Activated naive CD8-positive, alpha-beta T cell treated with anti-CD3 and anti-CD28 coated beads for 36 hours (primary cell): Measurements from ENCODE around the gene ELOVL7. TPM values are rescaled to one million over a fixed set of nuclear protein-coding genes. Genes with fewer than 3 reads are reported as not detected.
"Not testable (repeated sequence)": the region's sequence is repeated elsewhere in the genome, so short reads cannot be mapped to it uniquely, and the experiment has no call there.

ENCODE experiments used
- DNase-seq: peaks from one replicate; pipeline ENCODE4 v3.0.0; 2021
- H3K27ac Mint-ChIP-seq: one replicate; pipeline ENCODE4 v1.8.0; 2022; ENCODE audit warnings: mild to moderate bottlenecking, moderate library complexity, mixed read lengths
- H3K27me3 Mint-ChIP-seq: one replicate; pipeline ENCODE4 v1.8.0; 2022; ENCODE audit warnings: mild to moderate bottlenecking, mixed read lengths
- H3K36me3 Mint-ChIP-seq: one replicate; pipeline ENCODE4 v1.8.0; 2021; ENCODE audit warnings: mild to moderate bottlenecking, mixed read lengths
- H3K4me1 Mint-ChIP-seq: one replicate; pipeline ENCODE4 v1.8.0; 2021; ENCODE audit warnings: mixed read lengths
- H3K4me3 Mint-ChIP-seq: one replicate; pipeline ENCODE4 v1.8.0; 2022; ENCODE audit warnings: mild to moderate bottlenecking, moderate library complexity, mixed read lengths
- H3K9me3 Mint-ChIP-seq: one replicate; pipeline ENCODE4 v1.8.0; 2022; ENCODE audit warnings: mixed read lengths
- total RNA-seq, 2 experiments: library from RNA; stranded (reverse); gene quantifications; one replicate each; pipeline ENCODE4 v1.2.3, GENCODE V29; 2021

Gene ELOVL7
- total RNA-seq, 2 experiments from 2014 or later = 0.31 to 0.32 TPM

DNA sequence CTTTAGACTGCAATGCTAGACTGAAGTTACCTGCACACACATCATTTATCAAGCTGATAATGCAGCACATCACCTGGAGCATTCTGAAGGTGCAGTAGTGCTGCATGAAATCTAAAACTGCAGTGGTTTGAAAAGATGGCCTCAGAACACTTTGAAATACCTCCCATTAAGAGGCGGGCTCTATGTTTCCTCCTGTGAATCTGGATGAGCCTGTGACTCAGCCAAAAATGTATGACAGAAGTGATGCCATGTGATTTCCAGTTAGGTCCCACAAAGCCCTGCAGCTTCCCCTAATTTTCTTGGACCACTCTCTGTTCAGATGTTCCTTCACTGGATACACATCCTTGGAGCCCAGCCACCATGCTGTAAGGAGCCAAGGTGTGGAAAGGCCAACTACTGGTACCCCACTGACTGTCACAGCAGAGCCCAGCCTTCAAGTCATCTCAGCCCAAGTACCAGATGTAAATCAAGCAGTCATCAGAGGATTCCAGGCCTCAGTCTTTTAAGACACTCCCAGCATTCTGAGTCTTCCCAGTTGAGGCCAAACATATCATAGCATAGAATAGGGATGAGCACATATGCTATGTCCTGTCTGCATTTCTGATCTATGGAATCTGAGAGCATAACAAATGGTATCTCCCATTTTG is 116.9 kb downstream of the ELOVL7 start:
- no peaks in the 10 kb centered on the region for H3K4me1 Mint-ChIP-seq
- H3K4me3 Mint-ChIP-seq = no peak overlapping the region
- DNase-seq = no peak
- no peaks in the 10 kb centered on the region for H3K36me3 Mint-ChIP-seq
- H3K27ac Mint-ChIP-seq = no peak overlapping the region
- H3K9me3 Mint-ChIP-seq = peaks cover 2% of the 10 kb centered on the region
- H3K27me3 Mint-ChIP-seq = peaks cover 15% of the 10 kb centered on the region

DNA sequence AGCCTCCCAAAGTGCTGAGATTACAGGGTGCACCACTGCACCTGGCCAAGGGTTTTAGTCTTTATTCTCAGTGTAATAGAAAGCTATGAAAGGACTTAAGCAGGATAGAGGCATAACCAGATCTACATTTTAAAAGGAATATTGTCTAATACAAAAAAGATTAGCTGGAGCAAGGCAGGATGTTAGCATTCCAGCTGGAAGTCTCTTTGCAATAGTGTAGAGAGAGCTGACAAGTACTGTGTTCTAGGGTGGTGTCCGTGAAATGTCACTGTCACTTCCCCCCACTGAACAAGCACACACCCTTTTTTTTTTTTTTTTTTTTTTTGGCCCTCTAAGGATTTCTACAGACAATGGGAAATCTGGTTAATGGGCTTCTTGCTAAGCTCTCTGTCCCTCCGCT is 119.9 kb downstream of the ELOVL7 start:
- no peak overlapping the region for H3K27ac Mint-ChIP-seq
- no peaks in the 10 kb centered on the region for H3K9me3 Mint-ChIP-seq
- H3K4me3 Mint-ChIP-seq = no peak overlapping the region

GRCh38 chr5:60722416-60722815 is 121.7 kb downstream of the ELOVL7 start:
- Mint-ChIP-seq H3K4me1 (no peaks in the 10 kb centered on the region), H3K4me3 (no peak overlapping the region), H3K9me3 (peaks cover 2% of the 10 kb centered on the region), H3K27me3 (peaks cover 18% of the 10 kb centered on the region), H3K36me3 (no peaks in the 10 kb centered on the region), H3K27ac (no peak overlapping the region)
- no peak for DNase-seq

More for the DNA sequence above, 119.9 kb downstream of the ELOVL7 start:
- DNase-seq = no peak
- Mint-ChIP-seq H3K27me3 (peaks cover 8% of the 10 kb centered on the region), H3K36me3 (no peaks in the 10 kb centered on the region), H3K4me1 (no peaks in the 10 kb centered on the region)

DNA sequence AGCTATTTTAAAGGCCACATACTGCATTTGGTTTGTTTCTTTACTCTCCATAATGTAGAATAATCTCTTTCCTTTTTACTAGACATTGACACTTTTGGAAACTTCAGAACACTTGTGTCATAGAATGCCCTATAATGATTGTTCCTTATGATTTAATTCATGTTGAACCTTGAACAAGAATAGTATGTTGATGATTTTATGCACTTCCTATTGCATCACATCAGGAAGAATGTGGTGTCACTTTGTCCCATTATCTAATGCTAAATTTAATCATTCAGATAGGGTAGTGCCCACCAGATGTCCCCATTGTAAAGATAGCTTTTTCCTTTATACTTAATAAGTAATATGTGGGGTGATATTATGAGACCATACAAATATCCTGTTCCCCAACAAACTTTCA is 124.7 kb downstream of the ELOVL7 start:
- no peak for DNase-seq
- Mint-ChIP-seq H3K27ac (no peak overlapping the region), H3K9me3 (peaks cover 6% of the 10 kb centered on the region), H3K36me3 (no peaks in the 10 kb centered on the region), H3K4me3 (no peak overlapping the region), H3K27me3 (peaks cover 31% of the 10 kb centered on the region), H3K4me1 (no peaks in the 10 kb centered on the region)

- Mint-ChIP-seq H3K9me3 (peaks cover 7% of the 10 kb centered on the region), H3K4me3 (no peak overlapping the region), H3K4me1 (no peaks in the 10 kb centered on the region), H3K36me3 (no peaks in the 10 kb centered on the region), H3K27me3 (peaks cover 33% of the 10 kb centered on the region), H3K27ac (no peak overlapping the region)
- no peak for DNase-seq
These were observed 125.7 kb downstream of the ELOVL7 start for GRCh38 chr5:60718166-60718892.

GRCh38 chr5:60715201-60715928 is 128.7 kb downstream of the ELOVL7 start:
- not testable (repeated sequence) for H3K4me1 Mint-ChIP-seq, H3K27ac Mint-ChIP-seq, H3K36me3 Mint-ChIP-seq, DNase-seq, H3K4me3 Mint-ChIP-seq
- Mint-ChIP-seq H3K9me3 (peaks cover 14% of the 10 kb centered on the region), H3K27me3 (peaks cover 35% of the 10 kb centered on the region)

DNA sequence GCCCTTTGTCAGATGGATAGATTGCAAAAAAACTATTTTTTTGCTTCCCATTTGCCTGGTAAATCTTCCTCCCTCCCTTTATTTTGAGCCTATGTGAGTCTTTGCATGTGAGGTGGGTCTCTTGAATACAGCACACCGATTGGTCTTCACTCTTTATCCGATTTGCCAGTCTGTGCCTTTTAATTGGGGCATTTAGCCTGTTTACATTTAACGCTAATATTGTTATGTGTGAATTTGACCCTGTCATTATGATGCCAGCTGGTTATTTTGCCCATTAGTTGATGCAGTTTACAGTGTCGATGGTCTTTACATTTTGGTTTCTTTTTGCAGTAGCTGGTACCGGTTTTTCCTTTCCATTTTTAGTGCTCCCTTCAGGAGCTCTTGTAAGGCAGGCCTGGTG is 131.1 kb downstream of the ELOVL7 start:
- peaks cover 14% of the 10 kb centered on the region for H3K9me3 Mint-ChIP-seq
- DNase-seq = no peak
- H3K27ac Mint-ChIP-seq = no peak overlapping the region
- no peak overlapping the region for H3K4me3 Mint-ChIP-seq
- peaks cover 24% of the 10 kb centered on the region for H3K27me3 Mint-ChIP-seq
- peaks cover 3% of the 10 kb centered on the region for H3K36me3 Mint-ChIP-seq
- no peaks in the 10 kb centered on the region for H3K4me1 Mint-ChIP-seq

- not testable (repeated sequence) for H3K36me3 Mint-ChIP-seq, DNase-seq, H3K4me3 Mint-ChIP-seq, H3K4me1 Mint-ChIP-seq, H3K27ac Mint-ChIP-seq
- H3K9me3 Mint-ChIP-seq = peaks cover 10% of the 10 kb centered on the region
- peaks cover 18% of the 10 kb centered on the region for H3K27me3 Mint-ChIP-seq
These were observed 132.2 kb downstream of the ELOVL7 start for GRCh38 chr5:60711892-60712291.

GRCh38 chr5:60710362-60710761 is 133.7 kb downstream of the ELOVL7 start:
- Mint-ChIP-seq H3K4me3 (no peak overlapping the region), H3K27ac (no peak overlapping the region), H3K4me1 (no peaks in the 10 kb centered on the region), H3K9me3 (peaks cover 10% of the 10 kb centered on the region), H3K36me3 (peaks cover 3% of the 10 kb centered on the region), H3K27me3 (peaks cover 8% of the 10 kb centered on the region)
- DNase-seq = no peak

DNA sequence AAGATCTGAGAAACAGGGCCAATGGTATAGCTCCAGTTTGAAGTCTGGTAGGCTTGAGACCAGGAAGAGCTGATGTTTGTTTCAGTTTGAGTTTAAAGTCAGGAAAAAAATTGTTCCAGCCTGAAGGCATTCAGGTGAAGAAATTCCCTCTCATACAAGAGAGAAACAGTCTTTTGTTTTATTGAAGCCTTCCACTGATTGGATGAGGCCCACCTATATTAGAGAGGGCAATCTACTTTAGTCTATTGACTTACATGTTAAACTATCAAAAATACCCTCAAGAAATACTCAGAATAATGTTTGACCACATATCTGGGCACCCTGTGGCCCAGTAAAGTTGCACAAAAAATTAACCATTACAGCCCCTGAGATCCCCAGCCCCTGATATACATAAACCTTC is 138.9 kb downstream of the ELOVL7 start:
- Mint-ChIP-seq H3K9me3 (no peaks in the 10 kb centered on the region), H3K27ac (no peak overlapping the region), H3K36me3 (no peaks in the 10 kb centered on the region), H3K4me1 (peaks cover 14% of the 10 kb centered on the region), H3K4me3 (no peak overlapping the region), H3K27me3 (peaks cover 9% of the 10 kb centered on the region)
- no peak for DNase-seq

DNA sequence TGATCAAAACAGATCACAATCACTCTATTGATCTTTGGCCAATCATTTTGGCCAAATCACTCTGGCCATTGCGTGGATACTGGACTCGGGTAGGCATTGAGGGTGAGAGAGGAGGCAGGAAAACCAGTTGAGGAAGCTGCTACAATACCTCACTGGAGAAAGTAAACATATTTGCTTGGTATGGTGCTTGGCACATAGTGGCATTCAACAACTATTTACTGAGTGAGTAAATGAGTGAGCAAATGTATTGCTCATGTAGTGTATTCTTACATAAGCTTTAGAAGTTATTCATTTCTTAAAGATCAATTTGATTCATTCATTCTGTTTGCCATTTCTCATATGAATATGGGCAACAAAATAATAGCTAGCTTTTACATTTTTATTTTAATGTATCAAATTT is 140.1 kb downstream of the ELOVL7 start:
- Mint-ChIP-seq H3K27me3 (peaks cover 11% of the 10 kb centered on the region), H3K4me3 (no peak overlapping the region), H3K36me3 (no peaks in the 10 kb centered on the region), H3K27ac (no peak overlapping the region), H3K9me3 (no peaks in the 10 kb centered on the region), H3K4me1 (peaks cover 16% of the 10 kb centered on the region)
- no peak for DNase-seq

Other genes starting within 250 kb of the ELOVL7 start
- 10 to 100 TPM; 23.6 to 25.5 TPM for gene DEPDC1B, start 144.1 kb downstream of the ELOVL7 start, total RNA-seq
- gene ERCC8, start 100.8 kb upstream of the ELOVL7 start, total RNA-seq = 10 to 100 TPM; 10.2 to 12.1 TPM
- gene NDUFAF2, start 100.9 kb upstream of the ELOVL7 start, total RNA-seq = 10 to 100 TPM; 48.5 to 48.8 TPM